Central memory CD8-positive, alpha-beta T cell (primary cell): ENCODE results near the gene NR2F6.
A peak's percentile ranks its signal among the peaks of the same experiment; 100 is the strongest.

Experiments used
- ATAC-seq: fragments of 150-1000 bp; cut with Tn5 transposase; replicated peaks from 2 replicates; pipeline ENCODE4 v1.10.0; 2022; ENCODE audit warnings: mild to moderate bottlenecking, moderate FRiP score, moderate number of reproducible peaks; ENCODE audit not compliant: poor library complexity, severe bottlenecking; ENCODE audit errors: extremely low read depth
- DNase-seq, 2 donors: peaks; one replicate each; pipeline ENCODE4 v3.0.0; 2021; ENCODE audit warnings: low spot score in 2 of 2
- H3K27ac Mint-ChIP-seq: one replicate; pipeline ENCODE4 v1.8.0; 2022; ENCODE audit warnings: low read depth, mild to moderate bottlenecking, moderate library complexity, mixed read lengths
- H3K27me3 Mint-ChIP-seq: one replicate; pipeline ENCODE4 v1.8.0; 2022; ENCODE audit warnings: mixed read lengths
- H3K36me3 Mint-ChIP-seq: one replicate; pipeline ENCODE4 v1.8.0; 2022; ENCODE audit warnings: mild to moderate bottlenecking, moderate library complexity, mixed read lengths; ENCODE audit not compliant: insufficient read depth
- H3K4me1 Mint-ChIP-seq: one replicate; pipeline ENCODE4 v1.8.0; 2022; ENCODE audit warnings: mixed read lengths
- H3K4me3 Mint-ChIP-seq: one replicate; pipeline ENCODE4 v1.8.0; 2022; ENCODE audit warnings: mild to moderate bottlenecking, moderate library complexity, mixed read lengths
- H3K9me3 Mint-ChIP-seq: one replicate; pipeline ENCODE4 v1.8.0; 2022; ENCODE audit warnings: mixed read lengths

NR2F6 gene

GRCh38 chr19:17242431-17243208 is 3.1 kb downstream of the NR2F6 start:
- Mint-ChIP-seq H3K9me3 (no peaks in the 10 kb centered on the region), H3K4me3 (no peak overlapping the region), H3K4me1 (peaks cover 13% of the 10 kb centered on the region), H3K27ac (no peak overlapping the region), H3K27me3 (no peaks in the 10 kb centered on the region), H3K36me3 (peaks cover 3% of the 10 kb centered on the region)
- no peak for DNase-seq
- no peak for ATAC-seq

GRCh38 chr19:17240826-17241399 is 4.8 kb downstream of the NR2F6 start:
- ATAC-seq (no peak), DNase-seq (no peak)
- Mint-ChIP-seq H3K36me3 (no peaks in the 10 kb centered on the region), H3K4me1 (peaks cover under 1% of the 10 kb centered on the region), H3K27me3 (no peaks in the 10 kb centered on the region), H3K27ac (no peak overlapping the region), H3K4me3 (no peak overlapping the region), H3K9me3 (no peaks in the 10 kb centered on the region)

DNA sequence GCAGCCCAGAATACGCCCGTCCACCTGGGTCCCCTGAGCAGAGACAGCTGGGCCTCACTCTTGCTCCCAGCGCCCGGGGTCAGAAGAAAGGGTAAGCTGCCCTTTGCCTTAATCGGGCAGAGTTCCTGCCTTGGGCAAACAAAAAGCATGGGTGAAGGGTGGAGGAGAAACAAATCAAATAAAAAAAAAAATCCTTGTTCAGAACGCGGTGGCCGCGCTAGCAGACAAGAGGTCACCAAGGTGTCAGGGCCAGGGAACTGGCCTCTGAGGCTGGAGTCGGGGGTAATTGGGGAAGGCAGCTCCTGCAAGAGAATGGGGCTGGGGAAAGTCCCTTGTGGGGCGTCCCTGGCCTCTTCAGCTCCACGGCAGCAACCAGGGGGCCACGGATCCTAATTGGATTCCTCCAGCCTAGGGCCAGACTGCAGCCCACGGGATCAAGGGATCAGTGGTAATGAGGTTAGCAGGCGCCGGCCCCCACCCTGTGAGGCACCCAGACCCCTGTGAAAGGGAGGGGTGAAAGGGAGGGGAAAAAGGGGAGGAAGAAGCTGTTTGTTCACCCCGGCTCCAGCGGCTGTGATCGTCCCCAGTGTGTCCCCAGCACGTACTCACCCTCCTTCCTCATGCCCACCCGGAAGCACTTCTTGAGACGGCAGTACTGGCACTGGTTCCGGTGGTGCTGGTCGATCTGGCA is 5.5 kb downstream of the NR2F6 start:
- Mint-ChIP-seq H3K36me3 (no peaks in the 10 kb centered on the region), H3K9me3 (no peaks in the 10 kb centered on the region), H3K27me3 (no peaks in the 10 kb centered on the region), H3K4me3 (no peak overlapping the region), H3K27ac (no peak overlapping the region), H3K4me1 (no peaks in the 10 kb centered on the region)
- ATAC-seq (no peak), DNase-seq (no peak)

GRCh38 chr19:17237747-17238706 is 7.7 kb downstream of the NR2F6 start:
- ATAC-seq (no peak), DNase-seq (no peak)
- H3K9me3 Mint-ChIP-seq, result no peaks in the 10 kb centered on the region
- H3K27ac Mint-ChIP-seq, result no peak overlapping the region
- H3K27me3 Mint-ChIP-seq, result no peaks in the 10 kb centered on the region
- peaks cover 1% of the 10 kb centered on the region for H3K36me3 Mint-ChIP-seq
- peak overlapping the region; percentile 47 for H3K4me3 Mint-ChIP-seq
- peaks cover 9% of the 10 kb centered on the region for H3K4me1 Mint-ChIP-seq

DNA sequence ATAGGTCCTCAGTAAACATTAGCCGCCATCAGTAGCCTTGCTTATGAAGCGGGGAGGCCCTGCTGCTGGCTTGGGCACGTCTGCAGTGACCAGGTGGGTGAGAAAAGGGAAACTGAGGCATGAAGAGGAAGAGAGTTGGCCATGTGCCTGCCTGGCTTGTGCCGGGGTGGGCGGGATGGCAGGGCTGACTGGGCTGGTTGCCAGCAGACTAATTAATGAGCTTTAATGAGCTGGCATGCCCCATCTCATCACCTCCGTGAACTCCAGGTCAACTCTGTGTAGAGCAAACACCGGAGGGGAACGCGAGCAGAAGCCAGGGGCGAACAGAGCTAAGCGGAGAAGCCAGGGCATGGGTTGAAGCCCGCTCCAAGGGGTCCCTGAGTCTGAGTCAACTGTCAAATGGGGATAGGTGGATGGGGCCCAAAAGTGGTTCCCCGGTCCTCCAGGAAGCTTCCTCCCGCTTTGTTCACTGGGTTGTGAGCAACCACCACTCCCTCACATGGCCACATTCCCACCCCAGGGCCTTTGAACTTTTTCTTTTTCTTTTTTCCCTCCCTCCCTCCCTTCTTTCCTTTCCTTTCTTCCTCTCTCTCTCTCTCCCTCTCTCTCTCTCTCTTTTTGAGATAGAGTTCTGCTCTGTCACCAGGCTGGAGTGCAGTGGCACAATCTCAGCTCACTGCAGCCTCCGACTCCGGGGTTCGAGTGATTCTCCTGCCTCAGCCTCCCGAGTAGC is 8.7 kb downstream of the NR2F6 start:
- ATAC-seq (no peak), DNase-seq (no peak)
- Mint-ChIP-seq H3K9me3 (no peaks in the 10 kb centered on the region), H3K4me1 (peaks cover 9% of the 10 kb centered on the region), H3K27me3 (no peaks in the 10 kb centered on the region), H3K36me3 (peaks cover 3% of the 10 kb centered on the region), H3K27ac (no peak overlapping the region), H3K4me3 (peak overlapping the region; percentile 47)

DNA sequence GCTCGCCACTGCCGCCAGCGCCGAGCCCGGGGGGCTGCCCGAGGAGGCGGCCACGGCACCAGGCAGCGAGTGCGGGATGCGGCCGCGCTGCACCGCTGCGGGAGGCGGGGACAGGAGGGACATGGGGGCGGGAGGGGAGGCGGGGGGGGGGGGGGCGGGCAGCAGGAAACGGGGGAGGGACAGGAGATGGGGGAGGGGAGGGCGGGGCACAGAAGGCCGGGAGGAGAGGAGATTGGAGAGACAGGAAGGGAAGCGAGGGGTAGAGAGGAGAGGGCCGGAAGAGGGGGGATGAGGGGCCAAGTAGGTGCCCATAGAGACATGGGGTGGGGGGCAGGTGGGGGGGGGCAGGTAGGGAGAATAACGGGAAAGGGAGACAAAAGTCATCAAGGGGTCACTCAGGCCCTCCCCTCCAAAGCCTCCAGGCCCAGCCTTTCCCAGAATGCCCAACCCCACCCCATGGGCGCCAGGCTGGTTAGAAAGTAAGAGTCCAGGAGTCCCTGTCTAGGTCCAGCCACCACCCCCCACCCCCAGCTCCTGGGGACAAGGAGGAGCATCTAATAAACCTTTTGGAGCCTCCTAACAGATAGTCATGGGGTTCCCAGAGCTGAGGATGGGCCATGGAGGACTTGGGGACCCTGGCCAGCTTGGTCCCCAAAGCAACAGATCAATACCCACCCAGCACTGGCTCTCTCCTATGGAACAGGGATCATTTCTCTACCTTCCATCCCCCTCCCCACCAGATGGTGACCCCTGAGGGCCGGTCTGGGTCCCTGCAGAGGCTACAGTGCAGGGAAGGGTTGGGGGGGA is 9.5 kb downstream of the NR2F6 start:
- Mint-ChIP-seq H3K4me1 (peaks cover 9% of the 10 kb centered on the region), H3K9me3 (no peaks in the 10 kb centered on the region), H3K27ac (no peak overlapping the region), H3K4me3 (peak overlapping the region; percentile 73), H3K27me3 (no peaks in the 10 kb centered on the region), H3K36me3 (peaks cover 3% of the 10 kb centered on the region)
- ATAC-seq (peak; percentile 7), DNase-seq (no peak)

DNA sequence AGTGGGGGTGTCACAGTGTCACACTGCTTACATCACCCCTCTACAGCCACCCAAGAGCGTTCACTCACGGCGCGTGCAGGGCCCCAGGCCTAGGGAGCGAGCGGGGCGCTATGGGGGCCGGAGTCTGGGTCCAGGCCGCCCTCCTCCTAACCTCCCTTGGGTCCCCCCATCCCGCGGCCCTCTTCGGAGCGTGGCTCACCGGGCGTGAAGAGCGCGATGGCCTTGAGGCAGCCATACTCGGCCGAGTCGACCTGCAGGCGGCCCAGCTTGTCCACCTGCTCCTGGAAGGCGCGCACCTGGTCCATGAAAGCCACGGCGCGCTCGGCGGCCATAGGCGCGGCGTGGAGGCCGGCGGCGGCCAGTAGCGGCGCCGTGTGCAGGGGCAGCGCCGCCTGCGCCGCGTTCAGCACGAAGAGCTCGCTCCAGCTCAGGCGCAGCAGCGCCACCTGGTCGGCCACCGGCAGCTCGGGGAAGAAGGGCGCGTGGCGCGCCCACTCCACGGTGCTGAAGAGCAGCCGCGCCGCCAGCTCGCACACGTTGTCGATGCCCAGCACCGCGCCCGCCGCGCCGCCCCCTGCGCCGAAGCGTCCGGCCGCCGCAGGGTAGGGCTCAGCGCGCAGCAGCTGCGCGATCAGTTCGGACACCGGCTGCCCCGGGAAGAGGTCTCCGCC is 10.3 kb downstream of the NR2F6 start:
- Mint-ChIP-seq H3K4me1 (peaks cover 9% of the 10 kb centered on the region), H3K4me3 (peak overlapping the region; percentile 73), H3K27me3 (no peaks in the 10 kb centered on the region), H3K36me3 (peaks cover 3% of the 10 kb centered on the region), H3K9me3 (no peaks in the 10 kb centered on the region), H3K27ac (no peak overlapping the region)
- DNase-seq (peak; percentile 52 to 62), ATAC-seq (peak; percentile 94)

- Mint-ChIP-seq H3K27ac (peak overlapping the region; percentile 53), H3K4me1 (peaks cover 9% of the 10 kb centered on the region), H3K27me3 (no peaks in the 10 kb centered on the region), H3K36me3 (peaks cover 3% of the 10 kb centered on the region), H3K4me3 (peak overlapping the region; percentile 73), H3K9me3 (no peaks in the 10 kb centered on the region)
- DNase-seq, result no peak
- peak; percentile 59 for ATAC-seq
These were observed 10.8 kb downstream of the NR2F6 start for GRCh38 chr19:17234911-17235299.

DNA sequence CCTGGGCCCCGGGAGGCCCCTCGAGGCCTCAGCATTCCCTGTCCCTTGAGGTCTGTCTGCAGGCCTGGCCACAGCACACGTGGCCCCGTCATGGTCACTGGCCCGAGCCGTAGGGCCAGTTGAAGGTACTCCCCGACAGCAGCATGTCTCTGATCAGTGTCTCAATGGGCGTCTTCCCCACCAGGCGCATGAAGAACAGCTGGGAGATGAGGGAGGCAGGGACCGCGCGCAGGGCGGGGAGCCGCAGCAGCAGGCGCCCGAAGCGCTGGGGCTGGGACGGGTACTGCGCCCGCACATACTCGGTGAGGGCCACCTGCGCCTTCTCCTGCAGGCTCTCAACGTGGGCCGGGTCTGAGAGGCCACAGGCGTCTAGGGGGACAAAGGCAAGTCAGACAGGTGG is 13.5 kb downstream of the NR2F6 start:
- H3K27ac Mint-ChIP-seq, result no peak overlapping the region
- DNase-seq (no peak), ATAC-seq (no peak)
- H3K36me3 Mint-ChIP-seq, result peaks cover 4% of the 10 kb centered on the region
- H3K9me3 Mint-ChIP-seq, result no peaks in the 10 kb centered on the region
- peaks cover 9% of the 10 kb centered on the region for H3K4me1 Mint-ChIP-seq
- no peaks in the 10 kb centered on the region for H3K27me3 Mint-ChIP-seq
- H3K4me3 Mint-ChIP-seq, result no peak overlapping the region

- Mint-ChIP-seq H3K36me3 (peaks cover 12% of the 10 kb centered on the region), H3K27ac (no peak overlapping the region), H3K27me3 (no peaks in the 10 kb centered on the region), H3K4me3 (no peak overlapping the region), H3K4me1 (peaks cover 13% of the 10 kb centered on the region), H3K9me3 (no peaks in the 10 kb centered on the region)
- ATAC-seq, result no peak
- no peak for DNase-seq
These were observed 15.8 kb downstream of the NR2F6 start for GRCh38 chr19:17229890-17230289.
